Measurements from ENCODE around the gene ADCK1.

DNA sequence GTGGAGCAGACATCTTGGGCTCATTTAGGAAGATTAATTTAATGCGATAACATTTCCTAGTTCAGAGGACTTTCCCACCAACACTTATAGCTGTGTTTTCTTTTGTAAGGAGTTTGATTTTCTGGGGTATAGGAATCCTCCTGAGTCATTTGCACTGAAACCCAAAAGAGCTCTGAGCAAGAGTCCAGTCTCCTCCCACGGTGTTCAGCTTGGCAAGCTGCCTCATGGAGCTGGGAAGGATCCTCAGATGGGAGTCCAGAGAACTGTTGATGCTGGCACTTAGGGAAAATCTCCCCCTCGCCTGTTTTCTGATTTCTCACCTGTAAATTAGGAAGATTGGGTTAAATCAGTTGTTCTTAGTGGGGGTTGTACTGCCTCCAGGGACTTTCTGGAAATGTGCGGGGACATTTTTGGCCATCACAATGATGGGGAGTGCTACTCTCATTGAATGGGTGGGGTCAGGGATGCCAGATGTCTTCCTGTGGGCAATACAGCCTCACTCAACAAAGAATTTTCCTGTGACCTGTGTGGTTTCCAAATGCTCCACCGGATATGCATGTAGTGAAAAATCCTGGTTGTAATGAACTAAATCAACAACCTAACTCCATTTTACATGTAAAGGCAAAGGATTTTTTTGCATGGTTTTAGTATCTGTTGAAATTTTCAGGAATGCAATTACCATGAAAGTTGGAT is 150.6 kb downstream of the ADCK1 start:
- no peak for TF ChIP-seq POLR2A (IDR thresholded peaks at IDR 0.05)
- TF ChIP-seq, protein P1, sequence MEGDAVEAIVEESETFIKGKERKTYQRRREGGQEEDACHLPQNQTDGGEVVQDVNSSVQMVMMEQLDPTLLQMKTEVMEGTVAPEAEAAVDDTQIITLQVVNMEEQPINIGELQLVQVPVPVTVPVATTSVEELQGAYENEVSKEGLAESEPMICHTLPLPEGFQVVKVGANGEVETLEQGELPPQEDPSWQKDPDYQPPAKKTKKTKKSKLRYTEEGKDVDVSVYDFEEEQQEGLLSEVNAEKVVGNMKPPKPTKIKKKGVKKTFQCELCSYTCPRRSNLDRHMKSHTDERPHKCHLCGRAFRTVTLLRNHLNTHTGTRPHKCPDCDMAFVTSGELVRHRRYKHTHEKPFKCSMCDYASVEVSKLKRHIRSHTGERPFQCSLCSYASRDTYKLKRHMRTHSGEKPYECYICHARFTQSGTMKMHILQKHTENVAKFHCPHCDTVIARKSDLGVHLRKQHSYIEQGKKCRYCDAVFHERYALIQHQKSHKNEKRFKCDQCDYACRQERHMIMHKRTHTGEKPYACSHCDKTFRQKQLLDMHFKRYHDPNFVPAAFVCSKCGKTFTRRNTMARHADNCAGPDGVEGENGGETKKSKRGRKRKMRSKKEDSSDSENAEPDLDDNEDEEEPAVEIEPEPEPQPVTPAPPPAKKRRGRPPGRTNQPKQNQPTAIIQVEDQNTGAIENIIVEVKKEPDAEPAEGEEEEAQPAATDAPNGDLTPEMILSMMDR (IDR thresholded peaks at IDR 0.05), result no peak
